HG02571 (cell line): ENCODE data around the gene ABCF2.
A peak's percentile ranks its signal among the peaks of the same experiment; 100 is the strongest.

ENCODE experiments used
- ATAC-seq: cut with Tn5 transposase; IDR thresholded peaks from one replicate; pipeline ENCODE4 v1.9.1; 2021; ENCODE audit warnings: mild to moderate bottlenecking, moderate library complexity; ENCODE audit not compliant: unreplicated experiment

ABCF2 gene

GRCh38 chr7:151226875-151227782 is at the start of gene ABCF2:
ABCF2 (minus strand) TSS chr7:151227205; CDS start chr7:151226458, 747 bp downstream.
- peak; percentile 100 for ATAC-seq

- ATAC-seq: no peak
These were observed 49.0 kb upstream of the ABCF2 start for GRCh38 chr7:151275813-151276577.

- no peak for ATAC-seq
These were observed 48.2 kb upstream of the ABCF2 start for GRCh38 chr7:151274936-151275812.

GRCh38 chr7:151274396-151274795 is 47.4 kb upstream of the ABCF2 start:
- ATAC-seq: no peak

GRCh38 chr7:151273651-151274390 is 46.8 kb upstream of the ABCF2 start:
- no peak for ATAC-seq

- ATAC-seq: no peak
These were observed 45.9 kb upstream of the ABCF2 start for GRCh38 chr7:151272877-151273276.

GRCh38 chr7:151272405-151272804 is 45.4 kb upstream of the ABCF2 start:
- no peak for ATAC-seq

GRCh38 chr7:151271699-151272355 is 44.8 kb upstream of the ABCF2 start:
- no peak for ATAC-seq

- ATAC-seq: no peak
These were observed 42.5 kb upstream of the ABCF2 start for GRCh38 chr7:151269511-151269910.

GRCh38 chr7:151265351-151265931 is 38.4 kb upstream of the ABCF2 start:
- ATAC-seq: no peak

GRCh38 chr7:151264615-151265014 is 37.6 kb upstream of the ABCF2 start:
- no peak for ATAC-seq

- no peak for ATAC-seq
These were observed 34.5 kb upstream of the ABCF2 start for GRCh38 chr7:151261529-151261928.

GRCh38 chr7:151260883-151261282 is 33.9 kb upstream of the ABCF2 start:
- ATAC-seq: no peak

GRCh38 chr7:151260471-151260870 is 33.5 kb upstream of the ABCF2 start:
- no peak for ATAC-seq

GRCh38 chr7:151257990-151258389 is 31.0 kb upstream of the ABCF2 start:
- ATAC-seq: no peak

- no peak for ATAC-seq
These were observed 29.5 kb upstream of the ABCF2 start for GRCh38 chr7:151256410-151257045.

GRCh38 chr7:151255390-151255789 is 28.4 kb upstream of the ABCF2 start:
- ATAC-seq: no peak

- no peak for ATAC-seq
These were observed 27.8 kb upstream of the ABCF2 start for GRCh38 chr7:151254851-151255250.

- no peak for ATAC-seq
These were observed 27.3 kb upstream of the ABCF2 start for GRCh38 chr7:151254316-151254715.
